ENCODE data around the gene SIT1.
A peak's percentile ranks its signal among the peaks of the same experiment; 100 is the strongest.

The SIT1 gene

DNA sequence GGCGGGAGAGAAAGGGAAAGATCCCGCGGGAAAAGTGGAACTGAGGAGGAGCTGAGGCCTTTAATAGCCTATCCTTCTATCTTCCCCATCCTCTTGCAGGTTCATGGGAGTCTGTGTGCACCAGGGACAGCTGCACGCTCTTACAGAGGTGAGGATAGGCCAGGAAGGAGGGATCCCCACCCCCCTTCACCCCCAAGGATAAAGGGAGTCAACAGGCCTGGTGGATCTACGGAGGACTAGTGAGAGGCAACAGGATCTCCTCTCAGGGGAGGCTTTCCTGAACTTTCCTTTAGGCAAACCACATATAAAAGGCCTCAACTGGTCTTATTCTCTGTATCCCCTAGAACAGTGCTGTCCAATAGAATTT is 44.6 kb downstream of the SIT1 start:
- DNase-seq (ENCODE audit: low read depth, low spot score), result no peak

DNA sequence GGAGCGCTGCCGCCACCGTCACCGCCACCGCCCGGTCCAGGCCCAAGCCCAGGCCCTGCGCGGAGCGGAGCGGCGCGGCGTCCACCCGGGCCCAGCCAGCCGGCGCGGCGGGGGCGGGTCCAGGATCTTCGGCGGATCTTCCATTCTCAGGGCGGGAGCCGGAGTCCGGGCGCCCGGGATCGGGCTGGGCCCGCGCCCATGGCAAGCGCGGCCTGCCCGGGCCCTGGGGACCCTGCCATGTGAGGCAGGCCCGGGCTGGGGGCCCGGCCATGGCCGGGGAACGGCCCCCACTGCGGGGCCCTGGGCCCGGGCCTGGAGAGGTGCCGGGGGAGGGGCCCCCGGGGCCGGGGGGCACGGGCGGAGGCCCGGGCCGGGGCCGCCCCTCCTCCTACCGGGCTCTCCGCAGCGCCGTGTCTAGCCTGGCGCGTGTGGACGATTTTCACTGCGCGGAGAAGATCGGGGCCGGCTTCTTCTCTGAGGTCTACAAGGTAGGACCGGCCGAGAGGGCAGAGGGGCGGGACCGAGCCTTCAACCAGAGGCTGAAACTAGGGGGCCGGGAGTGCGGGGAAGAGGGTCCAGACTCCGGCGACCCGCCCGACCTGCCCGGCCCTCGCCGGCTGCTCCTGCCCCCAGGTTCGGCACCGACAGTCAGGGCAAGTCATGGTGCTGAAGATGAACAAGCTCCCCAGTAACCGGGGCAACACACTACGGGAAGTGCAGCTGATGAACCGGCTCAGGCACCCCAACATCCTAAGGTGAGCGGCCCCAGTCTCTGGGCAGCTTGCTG is 45.2 kb downstream of the SIT1 start:
- DNase-seq (ENCODE audit: low read depth, low spot score), result peak; percentile 27

GRCh38 chr9:35604578-35605350 is 46.0 kb downstream of the SIT1 start, which contains the start of gene TESK1:
TSS of gene TESK1 (plus strand) at chr9:35605262. CDS start at chr9:35605620, 358 bp downstream.
- peak; percentile 86 for DNase-seq (ENCODE audit: low read depth, low spot score)

GRCh38 chr9:35603986-35604577 is 46.6 kb downstream of the SIT1 start:
- DNase-seq (ENCODE audit: low read depth, low spot score), result peak; percentile 100

DNA sequence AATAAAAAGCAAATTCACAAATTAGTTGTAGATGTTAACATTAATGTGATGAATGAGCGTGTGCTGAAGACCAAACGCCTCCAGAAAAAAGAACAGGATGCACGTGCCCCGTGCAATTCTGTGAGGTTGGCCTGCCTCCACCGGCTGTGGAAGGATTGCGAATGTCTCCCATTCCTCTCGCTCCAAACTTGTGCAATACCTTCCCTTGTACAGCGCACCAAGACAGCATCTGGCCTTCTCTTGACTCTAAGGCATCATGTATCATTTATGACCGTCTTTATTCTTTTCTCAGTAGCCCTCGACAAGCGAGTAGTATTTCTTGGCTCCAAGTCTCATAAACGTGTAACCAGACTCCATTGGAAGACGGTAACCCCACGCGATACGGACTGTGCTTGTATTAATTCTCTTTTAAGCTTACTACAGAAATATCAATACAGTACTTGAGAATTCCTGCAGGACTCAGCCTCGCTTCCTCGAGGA is 47.2 kb downstream of the SIT1 start:
- no peak for DNase-seq (ENCODE audit: low read depth, low spot score)

DNA sequence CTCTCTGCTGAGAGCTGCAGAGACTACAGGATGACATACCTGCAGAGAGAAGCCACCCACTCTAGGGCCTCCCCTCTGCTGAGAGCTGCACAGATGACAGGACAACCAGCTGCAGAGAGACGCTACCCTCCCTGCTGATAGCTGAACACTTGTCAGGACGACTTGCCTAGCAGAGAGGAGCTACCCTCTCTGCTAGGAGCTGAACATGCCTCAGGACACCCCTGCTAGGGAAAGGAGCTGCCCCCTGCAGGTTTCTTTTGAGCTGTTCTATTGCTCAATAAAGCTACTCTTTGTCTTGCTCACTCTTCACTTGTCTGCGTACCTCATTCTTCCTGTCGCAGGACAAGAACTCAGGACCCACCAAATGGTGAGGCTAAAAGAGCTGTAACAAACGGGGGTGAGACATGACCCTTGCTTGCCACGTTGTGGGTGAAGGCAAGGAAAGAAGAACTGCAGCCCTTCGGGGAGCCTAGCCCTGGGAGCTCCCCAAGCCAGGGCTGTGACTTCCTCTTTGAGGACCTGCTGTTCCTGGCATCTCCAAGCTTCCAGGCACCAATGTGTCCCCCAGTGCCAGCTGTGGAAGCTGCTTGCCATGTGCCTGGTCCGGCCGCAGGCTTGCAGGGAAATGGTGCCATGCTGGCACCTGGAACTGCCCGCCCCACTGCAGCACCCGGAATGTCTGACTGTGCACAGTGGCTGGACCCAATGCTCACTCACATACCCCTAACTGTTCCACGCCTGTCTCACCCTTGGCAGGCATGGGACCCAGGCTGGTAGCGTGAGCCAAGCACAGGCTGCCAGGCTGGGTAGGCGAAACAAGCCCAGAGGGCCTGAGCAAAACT is 50.7 kb downstream of the SIT1 start:
- DNase-seq (ENCODE audit: low read depth, low spot score), result peak; percentile 62

Measured in ELF-1 (cell line).